HFFc6 (cell line): ENCODE data around the gene HS6ST3. TPM values are rescaled to one million over a fixed set of nuclear protein-coding genes. Genes with fewer than 3 reads are reported as not detected.

Source experiments
- DNase-seq: peaks from one replicate; pipeline ENCODE4 v3.0.0-alpha.2; 2018
- H3K27ac Mint-ChIP-seq: 2 replicates; pipeline ENCODE4 v1.8.0; 2020; ENCODE audit warnings: mild to moderate bottlenecking, mixed read lengths
- H3K27me3 Mint-ChIP-seq: 2 replicates; pipeline ENCODE4 v1.8.0; 2021; ENCODE audit warnings: mild to moderate bottlenecking, moderate library complexity, mixed read lengths; ENCODE audit not compliant: insufficient read depth
- H3K36me3 Mint-ChIP-seq: 2 replicates; pipeline ENCODE4 v1.8.0; 2021; ENCODE audit warnings: low read depth, mixed read lengths
- H3K4me1 Mint-ChIP-seq: 2 replicates; pipeline ENCODE4 v1.8.0; 2020; ENCODE audit warnings: low read depth, mixed read lengths
- H3K4me3 Mint-ChIP-seq: 2 replicates; pipeline ENCODE4 v1.8.0; 2020; ENCODE audit warnings: mild to moderate bottlenecking, moderate library complexity, mixed read lengths
- H3K9me3 Mint-ChIP-seq: 2 replicates; pipeline ENCODE4 v1.8.0; 2020; ENCODE audit warnings: mild to moderate bottlenecking, mixed read lengths
- CTCF ChIP-seq: fragments of 200-600 bp; sonication (generic); IDR thresholded peaks from 2 replicates; pipeline ENCODE4 v1.5.0; 2021; ENCODE audit warnings: antibody characterized with exemption, mild to moderate bottlenecking
- total RNA-seq, 6 experiments: library from RNA; stranded (reverse); fragmentation: NEBNext Ultra II Directional; extraction: Animal tissue kit (Norgen Biotek cat#: 25700); gene quantifications; 2 replicates in 1 of 6; 3 replicates in 5 of 6; pipeline ENCODE4 v1.2.3, GENCODE V29; 2021

Gene HS6ST3
- total RNA-seq, 6 experiments from 2014 or later, result not detected

GRCh38 chr13:96086736-96087135 is 3.2 kb upstream of the HS6ST3 start:
- Mint-ChIP-seq H3K27ac (no peak overlapping the region), H3K9me3 (no peaks in the 10 kb centered on the region), H3K36me3 (no peaks in the 10 kb centered on the region), H3K4me1 (no peaks in the 10 kb centered on the region), H3K27me3 (peaks cover 18% of the 10 kb centered on the region), H3K4me3 (no peak overlapping the region)
- no peak for DNase-seq
- no peak for TF ChIP-seq CTCF

GRCh38 chr13:96089139-96089538 is 768 bp upstream of the HS6ST3 start:
- DNase-seq, result no peak
- Mint-ChIP-seq H3K27me3 (peaks cover 19% of the 10 kb centered on the region), H3K4me3 (peak overlapping the region; percentile 62; the same call in 1 of the 2 replicates), H3K27ac (no peak overlapping the region), H3K36me3 (no peaks in the 10 kb centered on the region), H3K9me3 (no peaks in the 10 kb centered on the region), H3K4me1 (no peaks in the 10 kb centered on the region)
- TF ChIP-seq CTCF, result no peak

GRCh38 chr13:96090240-96091101 is 564 bp downstream of the HS6ST3 start:
- no peak overlapping the region for H3K27ac Mint-ChIP-seq

GRCh38 chr13:96091164-96092117 is 1.5 kb downstream of the HS6ST3 start:
- no peaks in the 10 kb centered on the region for H3K4me1 Mint-ChIP-seq
- no peaks in the 10 kb centered on the region for H3K9me3 Mint-ChIP-seq
- H3K27ac Mint-ChIP-seq, result no peak overlapping the region
- peak overlapping the region; percentile 42 for H3K4me3 Mint-ChIP-seq
- no peaks in the 10 kb centered on the region for H3K36me3 Mint-ChIP-seq
- no peak for TF ChIP-seq CTCF
- no peak for DNase-seq
- H3K27me3 Mint-ChIP-seq, result peaks cover 27% of the 10 kb centered on the region

More at GRCh38 chr13:96090240-96091101, 564 bp downstream of the HS6ST3 start:
- no peak for TF ChIP-seq CTCF
- H3K36me3 Mint-ChIP-seq, result no peaks in the 10 kb centered on the region
- no peaks in the 10 kb centered on the region for H3K9me3 Mint-ChIP-seq
- H3K4me3 Mint-ChIP-seq, result no peak overlapping the region
- DNase-seq, result no peak
- H3K4me1 Mint-ChIP-seq, result no peaks in the 10 kb centered on the region
- peaks cover 25% of the 10 kb centered on the region for H3K27me3 Mint-ChIP-seq

- Mint-ChIP-seq H3K27ac (no peak overlapping the region), H3K9me3 (no peaks in the 10 kb centered on the region), H3K4me1 (no peaks in the 10 kb centered on the region), H3K4me3 (no peak overlapping the region), H3K36me3 (no peaks in the 10 kb centered on the region), H3K27me3 (peaks cover 24% of the 10 kb centered on the region)
- TF ChIP-seq CTCF, result no peak
- no peak for DNase-seq
These were observed 3.5 kb downstream of the HS6ST3 start for GRCh38 chr13:96093296-96094006.
